Prostate gland (tissue), 2 donors: ENCODE results near the gene COG5. TPM values are rescaled to one million over a fixed set of nuclear protein-coding genes. Genes with fewer than 3 reads are reported as not detected.

ENCODE experiments used
- DNase-seq: peaks from one replicate; pipeline ENCODE4 v3.0.0-alpha.2; 2019; ENCODE audit warnings: low spot score
- H3K27ac ChIP-seq, 2 donors: fragments of 200-600 bp; sonication (generic); 2 replicates each; pipeline ENCODE4 v1.5.1; 2017 to 2019
- H3K27me3 ChIP-seq: fragments of 200-600 bp; sonication (generic); replicated peaks from 2 replicates; pipeline ENCODE4 v1.5.1; 2019; ENCODE audit not compliant: insufficient read depth
- H3K36me3 ChIP-seq, 2 donors: fragments of 200-600 bp; sonication (generic); 1 replicate in 1 of 2; 2 replicates in 1 of 2; pipeline versions ENCODE4 v1.5.1 to v1.8.1; 2017 to 2019
- H3K4me1 ChIP-seq: fragments of 200-600 bp; sonication (generic); replicated peaks from 2 replicates; pipeline ENCODE4 v1.5.1; 2019
- H3K4me3 ChIP-seq, 2 donors: fragments of 200-600 bp; sonication (generic); 2 replicates each; pipeline ENCODE4 v1.5.1; 2017 to 2019
- H3K9me3 ChIP-seq: fragments of 200-600 bp; sonication (generic); 2 replicates; pipeline ENCODE4 v1.5.1; 2017
- POLR2A ChIP-seq: fragments of 450-650 bp; IDR thresholded peaks from one replicate; pipeline ENCODE4 v1.6.1; 2016; ENCODE audit warnings: antibody characterized with exemption, mild to moderate bottlenecking
- POLR2AphosphoS5 ChIP-seq: sonication (generic); formaldehyde crosslinking; IDR thresholded peaks from one replicate; pipeline ENCODE4 v1.6.1; 2017; ENCODE audit warnings: antibody characterized with exemption
- WGBS: methylation state at CpG from one replicate; pipeline ENCODE4 v1.1.5; 2018; 5-methylcytosine and 5-hydroxymethylcytosine counted together
- intact Hi-C: fragments of 100-400 bp; cut with DNase I; formaldehyde crosslinking; loops from one replicate; pipeline ENCODE4 v1.14.2; 2022
- total RNA-seq, 2 donors: library from RNA; depleted of rRNA; stranded (reverse); fragments of >200 nt; gene quantifications; one replicate each; pipeline ENCODE4 v1.1.0, GENCODE V29; 2016
- TF ChIP-seq, protein P1 (sequence below), 4 experiments: fragments of 200-600 bp in 2 of 4; fragments of 450-650 bp in 2 of 4; sonication (generic) in 2 of 4; IDR thresholded peaks; 1 replicate in 3 of 4; 2 replicates in 1 of 4; pipeline ENCODE4 v1.5.1; 2016 to 2019; ENCODE audit warnings: antibody characterized with exemption in 4 of 4, mild to moderate bottlenecking in 2 of 4, moderate library complexity in 2 of 4

The COG5 gene
- total RNA-seq, 2 donors from 2014 or later: 35.1 to 86.4 TPM

DNA sequence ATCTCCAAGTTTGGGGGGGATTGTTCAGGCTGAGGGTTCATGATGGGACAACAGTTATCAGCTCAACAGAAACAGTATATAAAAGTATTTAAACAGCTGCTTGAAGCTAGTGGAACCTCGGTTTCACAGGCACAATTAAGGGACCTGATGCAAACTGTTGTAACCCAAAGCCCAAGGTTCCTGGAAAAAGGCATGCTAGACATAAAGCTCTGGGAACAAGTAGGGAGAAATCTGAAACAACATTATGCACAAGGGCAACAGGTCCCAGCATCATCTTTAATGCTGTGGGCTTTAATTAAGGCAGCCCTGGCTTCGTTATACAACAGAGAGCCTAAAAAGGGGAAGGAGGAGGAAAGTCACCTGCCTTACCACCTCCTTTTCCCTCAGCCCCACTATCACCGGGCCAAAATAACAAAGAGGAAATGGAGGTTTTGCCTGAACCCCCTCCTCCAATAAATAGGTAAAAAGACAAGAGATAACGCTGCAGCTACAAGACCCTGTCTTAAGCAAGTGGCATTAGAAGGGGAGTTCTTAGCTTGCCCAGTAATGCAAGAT is 177.1 kb downstream of the COG5 start:
- H3K4me1 ChIP-seq: no peaks in the 10 kb centered on the region
- H3K4me3 ChIP-seq: no peak overlapping the region
- intact Hi-C loops: no loop called here
- no peaks in the 10 kb centered on the region for H3K9me3 ChIP-seq
- H3K27ac ChIP-seq: no peak overlapping the region
- WGBS: 57% methylated on average over 4 of the region's 4 CpGs
- no peak for DNase-seq
- no peaks in the 10 kb centered on the region for H3K27me3 ChIP-seq
- TF ChIP-seq POLR2AphosphoS5: no peak
- TF ChIP-seq POLR2A: no peak
- TF ChIP-seq, protein P1, sequence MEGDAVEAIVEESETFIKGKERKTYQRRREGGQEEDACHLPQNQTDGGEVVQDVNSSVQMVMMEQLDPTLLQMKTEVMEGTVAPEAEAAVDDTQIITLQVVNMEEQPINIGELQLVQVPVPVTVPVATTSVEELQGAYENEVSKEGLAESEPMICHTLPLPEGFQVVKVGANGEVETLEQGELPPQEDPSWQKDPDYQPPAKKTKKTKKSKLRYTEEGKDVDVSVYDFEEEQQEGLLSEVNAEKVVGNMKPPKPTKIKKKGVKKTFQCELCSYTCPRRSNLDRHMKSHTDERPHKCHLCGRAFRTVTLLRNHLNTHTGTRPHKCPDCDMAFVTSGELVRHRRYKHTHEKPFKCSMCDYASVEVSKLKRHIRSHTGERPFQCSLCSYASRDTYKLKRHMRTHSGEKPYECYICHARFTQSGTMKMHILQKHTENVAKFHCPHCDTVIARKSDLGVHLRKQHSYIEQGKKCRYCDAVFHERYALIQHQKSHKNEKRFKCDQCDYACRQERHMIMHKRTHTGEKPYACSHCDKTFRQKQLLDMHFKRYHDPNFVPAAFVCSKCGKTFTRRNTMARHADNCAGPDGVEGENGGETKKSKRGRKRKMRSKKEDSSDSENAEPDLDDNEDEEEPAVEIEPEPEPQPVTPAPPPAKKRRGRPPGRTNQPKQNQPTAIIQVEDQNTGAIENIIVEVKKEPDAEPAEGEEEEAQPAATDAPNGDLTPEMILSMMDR (IDR thresholded peaks at IDR 0.05): no peak
- H3K36me3 ChIP-seq: no peaks in the 10 kb centered on the region

DNA sequence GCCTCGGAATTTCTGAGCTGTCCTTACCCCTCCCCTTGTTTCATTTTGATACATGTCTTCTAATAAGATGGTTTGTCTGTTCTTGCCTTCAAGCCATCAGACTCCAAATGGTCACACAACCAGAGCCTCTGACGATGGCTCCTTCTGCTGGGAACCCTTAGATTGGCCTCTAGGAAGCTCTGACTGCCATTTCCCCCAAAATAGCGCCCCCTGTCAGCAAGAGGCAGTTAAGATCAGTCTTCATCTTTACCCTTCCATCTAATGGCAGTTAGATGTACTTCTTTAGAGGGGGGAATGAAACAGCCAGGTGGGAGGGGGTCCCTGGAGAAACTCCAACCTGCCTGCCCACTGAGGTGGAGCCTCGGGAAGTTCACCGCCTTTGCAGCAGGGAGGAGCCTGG is 179.7 kb downstream of the COG5 start:
- H3K27ac ChIP-seq: no peak overlapping the region
- 89% methylated on average over 5 of the region's 5 CpGs for WGBS
- intact Hi-C loops: no loop called here
- no peaks in the 10 kb centered on the region for H3K4me1 ChIP-seq
- DNase-seq: no peak
- no peaks in the 10 kb centered on the region for H3K27me3 ChIP-seq
- H3K36me3 ChIP-seq: no peaks in the 10 kb centered on the region
- H3K4me3 ChIP-seq: no peak overlapping the region
- TF ChIP-seq POLR2AphosphoS5 (no peak), POLR2A (no peak)
- TF ChIP-seq, protein P1 (IDR thresholded peaks at IDR 0.05): no peak
- H3K9me3 ChIP-seq: no peaks in the 10 kb centered on the region

DNA sequence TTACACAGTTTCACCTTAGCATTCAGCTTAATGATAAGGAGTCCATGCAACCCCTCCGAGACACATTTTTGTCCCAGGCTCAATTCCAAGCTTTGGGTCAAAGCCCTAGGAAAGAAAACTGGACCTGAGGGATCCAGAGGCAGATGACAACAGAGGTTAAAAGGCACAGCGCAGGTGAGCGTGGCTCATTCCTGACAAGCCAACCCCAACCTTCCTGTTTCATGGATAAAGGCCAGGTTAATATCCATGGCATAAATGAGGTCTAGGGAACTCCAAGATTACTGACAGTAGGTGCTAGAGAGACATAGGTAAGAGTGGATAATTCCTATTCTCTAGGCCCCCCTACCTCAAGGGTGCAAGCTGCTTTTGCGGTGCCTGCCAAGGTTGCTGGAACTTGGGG is 180.5 kb downstream of the COG5 start:
- 100% methylated on average over 4 of the region's 4 CpGs for WGBS
- no peaks in the 10 kb centered on the region for H3K9me3 ChIP-seq
- no peak overlapping the region for H3K27ac ChIP-seq
- no peaks in the 10 kb centered on the region for H3K27me3 ChIP-seq
- no peak overlapping the region for H3K4me3 ChIP-seq
- intact Hi-C loops: no loop called here
- no peaks in the 10 kb centered on the region for H3K4me1 ChIP-seq
- H3K36me3 ChIP-seq: no peaks in the 10 kb centered on the region
- TF ChIP-seq POLR2A (no peak), POLR2AphosphoS5 (no peak)
- TF ChIP-seq, protein P1 (IDR thresholded peaks at IDR 0.05): no peak
- no peak for DNase-seq

DNA sequence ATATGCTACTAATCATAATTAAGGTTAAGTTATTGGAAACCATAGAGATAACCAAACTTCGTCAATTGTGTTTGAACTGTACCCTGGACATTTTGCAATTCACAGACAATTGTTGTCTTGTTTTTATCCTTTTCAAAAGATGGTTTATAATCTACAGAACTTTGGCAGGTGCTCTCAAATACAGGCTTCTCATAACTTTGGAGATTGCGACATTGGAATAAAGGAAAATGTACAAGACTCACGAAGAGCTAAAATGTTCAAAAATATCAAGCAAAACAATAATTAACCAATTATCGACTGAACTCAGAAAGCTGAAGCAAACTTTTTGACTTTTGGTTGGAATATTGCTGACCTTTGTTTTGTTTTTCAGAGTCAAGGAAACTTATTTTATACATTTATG is 182.3 kb downstream of the COG5 start:
- WGBS: 59% methylated on average over 4 of the region's 4 CpGs
- TF ChIP-seq POLR2AphosphoS5 (no peak), POLR2A (no peak)
- TF ChIP-seq, protein P1 (IDR thresholded peaks at IDR 0.05): no peak
- no peaks in the 10 kb centered on the region for H3K27me3 ChIP-seq
- H3K27ac ChIP-seq: no peak overlapping the region
- DNase-seq: no peak
- no peaks in the 10 kb centered on the region for H3K9me3 ChIP-seq
- intact Hi-C loops: no loop called here
- H3K4me1 ChIP-seq: no peaks in the 10 kb centered on the region
- H3K36me3 ChIP-seq: no peaks in the 10 kb centered on the region
- H3K4me3 ChIP-seq: no peak overlapping the region

DNA sequence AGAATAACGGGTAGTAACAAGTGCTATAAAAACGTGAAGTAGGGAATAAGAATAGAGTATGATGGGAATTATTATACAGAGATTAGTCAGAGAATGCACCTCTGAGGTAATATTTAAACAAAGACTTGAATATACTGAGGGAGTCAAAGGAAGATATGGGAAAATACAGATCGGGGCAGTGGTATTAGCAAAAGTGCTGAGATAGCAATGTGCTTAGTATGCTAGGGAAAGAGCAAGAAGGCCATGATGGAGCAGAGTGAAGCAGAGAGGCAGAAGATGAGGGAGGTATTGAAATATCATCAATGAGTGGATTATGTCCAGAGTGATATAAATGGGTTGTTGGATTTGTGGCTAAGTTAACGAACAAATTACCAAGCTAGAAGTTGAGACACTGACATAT is 190.4 kb downstream of the COG5 start:
- Histone ChIP-seq H3K27me3 (no peaks in the 10 kb centered on the region), H3K4me1 (no peaks in the 10 kb centered on the region), H3K27ac (no peak overlapping the region), H3K9me3 (no peaks in the 10 kb centered on the region), H3K4me3 (no peak overlapping the region), H3K36me3 (no peaks in the 10 kb centered on the region)
- intact Hi-C loops: no loop called here
- DNase-seq: no peak
- no peak for TF ChIP-seq POLR2AphosphoS5
- no peak for TF ChIP-seq POLR2A
- TF ChIP-seq, protein P1 (IDR thresholded peaks at IDR 0.05): no peak
- WGBS: 68% methylated on average over 4 of the region's 4 CpGs
